ENCODE data around the gene CYGB.
"Not testable (repeated sequence)": the region's sequence is repeated elsewhere in the genome, so short reads cannot be mapped to it uniquely, and the experiment has no call there.

The CYGB gene

DNA sequence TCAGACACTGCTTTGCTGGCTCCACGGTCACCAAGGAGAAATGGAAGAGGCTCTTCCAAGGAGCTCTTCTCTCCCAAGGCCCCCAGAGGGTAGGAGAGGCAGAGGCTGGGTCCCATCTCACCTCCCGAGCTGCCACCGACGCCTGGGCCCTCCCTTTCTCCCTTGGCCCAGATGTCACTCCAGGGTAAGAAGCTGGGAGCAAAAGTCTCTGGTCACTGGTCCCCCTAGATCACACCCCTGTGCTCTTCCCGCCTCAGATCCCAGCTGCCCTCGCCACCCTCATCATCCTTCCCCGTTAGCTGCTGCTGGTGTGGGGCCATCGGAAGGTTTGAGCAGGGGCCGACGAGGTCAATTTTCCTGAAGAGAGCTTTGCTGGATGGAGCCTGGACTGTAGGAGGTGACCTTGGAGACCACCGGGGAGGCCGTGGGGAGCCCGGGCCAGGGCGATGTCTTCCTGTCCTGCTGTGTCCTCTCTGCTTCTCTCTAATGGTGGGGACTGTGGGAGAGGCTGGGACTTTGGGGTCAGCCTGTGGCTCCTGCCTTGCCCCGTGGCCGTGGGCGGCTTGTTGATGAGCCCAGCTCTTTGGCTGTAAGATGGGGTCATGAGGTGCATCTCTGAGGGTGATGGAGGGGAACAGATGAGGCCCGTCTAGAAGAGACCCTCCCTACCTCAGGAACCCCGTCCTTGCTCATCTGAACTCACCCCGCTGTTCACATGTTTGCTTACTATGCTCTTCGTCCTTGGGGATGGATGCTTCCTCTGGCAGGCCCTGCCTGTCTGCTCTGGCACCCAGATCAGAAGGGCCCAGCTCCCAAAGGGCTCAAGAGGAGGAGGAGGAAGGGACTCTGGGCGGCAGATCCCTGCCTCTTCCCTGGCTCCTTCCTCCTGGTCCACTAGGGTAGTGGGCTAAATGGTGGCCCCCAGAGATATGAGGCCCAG is 24.9 kb downstream of the CYGB start:
- Mint-ChIP-seq H3K36me3 (peaks cover 19% of the 10 kb centered on the region), H3K9me3 (no peaks in the 10 kb centered on the region), H3K4me3 (no peak overlapping the region), H3K4me1 (peaks cover 65% of the 10 kb centered on the region), H3K27ac (peak overlapping the region; percentile 88)
- ATAC-seq (no peak), DNase-seq (ENCODE audit: low spot score in 2 of 2) (no peak)

DNA sequence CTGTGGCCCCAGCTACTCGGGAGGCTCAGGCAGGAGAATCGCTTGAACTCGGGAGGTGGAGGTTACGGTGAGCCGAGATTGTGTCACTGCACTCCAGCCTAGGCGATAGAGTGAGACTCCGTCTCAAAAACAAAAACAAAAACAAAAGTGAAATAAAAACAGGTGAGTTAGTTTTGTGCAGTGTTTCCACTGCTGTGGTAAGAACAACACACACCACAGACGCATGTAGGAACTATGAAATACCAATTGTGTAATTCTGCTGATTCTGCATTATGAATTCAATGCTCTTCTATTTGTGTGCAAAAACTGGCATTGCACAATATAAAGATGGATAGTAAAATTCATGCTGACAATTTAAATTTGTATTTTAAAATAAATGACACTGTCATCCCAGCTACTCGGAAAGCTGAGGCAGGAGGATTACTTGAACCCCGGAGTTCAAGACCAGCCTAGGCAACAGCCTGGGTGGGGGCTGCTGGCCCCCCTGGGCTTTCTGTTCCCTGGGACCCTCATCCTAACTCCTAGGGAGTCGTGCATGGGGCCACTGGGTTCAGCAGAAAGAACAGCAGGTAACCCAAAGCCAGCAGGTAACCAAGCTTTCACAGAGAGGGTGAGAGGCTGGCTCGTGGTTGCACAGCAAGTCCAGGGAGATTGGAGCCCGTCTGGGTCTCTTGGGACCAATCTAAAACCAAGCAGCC is 25.7 kb downstream of the CYGB start:
- DNase-seq (ENCODE audit: low spot score in 2 of 2) (no peak), ATAC-seq (no peak)
- Mint-ChIP-seq H3K27ac (peak overlapping the region; percentile 88), H3K4me3 (no peak overlapping the region), H3K36me3 (peaks cover 21% of the 10 kb centered on the region), H3K9me3 (no peaks in the 10 kb centered on the region), H3K4me1 (peaks cover 67% of the 10 kb centered on the region)

DNA sequence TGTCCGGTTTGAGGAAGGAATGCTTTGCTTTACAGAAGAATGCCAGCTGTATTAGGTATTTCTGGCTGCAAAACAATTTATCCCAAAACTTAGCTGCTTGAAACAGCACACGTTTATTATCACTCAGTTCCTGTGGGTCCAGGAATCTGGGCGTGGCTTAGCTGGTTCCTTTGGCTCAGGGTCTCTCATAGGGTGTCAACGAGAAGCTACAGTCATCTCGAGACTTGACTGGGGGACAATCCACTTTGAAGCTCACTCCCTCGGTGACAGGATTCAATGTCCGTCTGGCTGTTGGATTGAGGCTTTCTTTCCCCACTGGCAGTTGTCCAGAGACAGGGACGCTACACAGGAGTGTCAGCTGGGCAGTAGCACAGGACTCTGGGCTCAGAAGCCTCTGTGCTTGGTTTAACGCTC is 26.7 kb downstream of the CYGB start:
- Mint-ChIP-seq H3K9me3 (no peaks in the 10 kb centered on the region), H3K4me1 (peaks cover 63% of the 10 kb centered on the region), H3K36me3 (peaks cover 18% of the 10 kb centered on the region), H3K27ac (peak overlapping the region; percentile 88), H3K4me3 (no peak overlapping the region)
- ATAC-seq (no peak), DNase-seq (ENCODE audit: low spot score in 2 of 2) (no peak)

- not testable (repeated sequence) for ATAC-seq; H3K36me3 Mint-ChIP-seq; DNase-seq (ENCODE audit: low spot score in 2 of 2); H3K4me3 Mint-ChIP-seq; H3K9me3 Mint-ChIP-seq
- peak overlapping the region; percentile 71 for H3K27ac Mint-ChIP-seq
- H3K4me1 Mint-ChIP-seq = peaks cover 43% of the 10 kb centered on the region
Measured at GRCh38 chr17:76508472-76509063, 28.9 kb downstream of the CYGB start.

DNA sequence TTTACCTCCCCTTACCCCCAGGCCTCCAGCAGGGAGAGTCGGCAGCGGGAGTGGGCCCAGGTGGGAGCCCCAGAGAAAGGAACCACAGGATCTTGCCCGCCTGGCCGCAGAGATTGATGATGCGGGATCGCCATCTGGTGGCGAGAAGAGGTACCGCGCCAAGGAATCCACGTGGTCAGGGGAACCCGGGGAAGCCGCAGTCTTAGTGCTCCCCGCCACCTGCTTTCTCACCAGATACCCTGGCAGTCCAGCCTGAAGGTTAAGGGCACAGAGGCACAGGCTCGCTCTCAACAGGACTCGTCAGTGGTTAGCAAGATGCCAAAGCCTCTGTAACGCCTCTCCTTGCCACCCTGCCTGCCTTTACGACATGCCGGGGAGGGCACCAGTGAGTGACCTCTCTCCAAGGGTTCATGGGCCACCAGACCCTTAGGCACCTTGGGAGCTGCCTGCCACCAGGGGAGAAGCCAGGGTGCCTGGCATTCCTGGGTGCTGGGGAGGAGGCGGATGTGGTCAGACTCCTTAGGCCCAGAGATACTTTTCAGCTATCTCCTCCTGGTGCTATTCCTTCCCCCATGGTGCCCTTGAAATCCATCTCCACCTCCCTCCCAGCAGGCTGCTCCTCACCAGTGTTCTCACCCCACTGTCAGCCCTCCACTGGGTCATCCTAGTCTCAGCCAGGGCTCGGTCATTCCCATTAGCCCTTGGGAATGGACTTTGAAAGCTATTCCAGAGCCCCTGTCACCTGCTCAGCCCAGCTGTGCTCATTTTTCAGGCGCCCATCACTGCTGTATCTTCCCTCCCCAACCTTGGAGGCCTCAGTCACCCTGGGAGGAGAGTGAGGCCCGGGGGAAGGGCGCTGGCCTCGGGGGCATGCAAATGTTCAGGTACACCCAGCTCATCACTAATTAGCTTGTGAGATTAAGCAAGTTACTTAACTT is 30.8 kb downstream of the CYGB start:
- ATAC-seq (peak; percentile 88), DNase-seq (ENCODE audit: low spot score in 2 of 2) (peak; percentile 97 to 98)
- Mint-ChIP-seq H3K9me3 (no peaks in the 10 kb centered on the region), H3K36me3 (peaks cover 8% of the 10 kb centered on the region), H3K27ac (peak overlapping the region; percentile 56), H3K4me1 (peaks cover 40% of the 10 kb centered on the region), H3K4me3 (no peak overlapping the region)

- H3K27ac Mint-ChIP-seq = peak overlapping the region; percentile 56
- no peak for ATAC-seq
- H3K9me3 Mint-ChIP-seq = no peaks in the 10 kb centered on the region
Measured at GRCh38 chr17:76504117-76504516, 33.4 kb downstream of the CYGB start.

DNA sequence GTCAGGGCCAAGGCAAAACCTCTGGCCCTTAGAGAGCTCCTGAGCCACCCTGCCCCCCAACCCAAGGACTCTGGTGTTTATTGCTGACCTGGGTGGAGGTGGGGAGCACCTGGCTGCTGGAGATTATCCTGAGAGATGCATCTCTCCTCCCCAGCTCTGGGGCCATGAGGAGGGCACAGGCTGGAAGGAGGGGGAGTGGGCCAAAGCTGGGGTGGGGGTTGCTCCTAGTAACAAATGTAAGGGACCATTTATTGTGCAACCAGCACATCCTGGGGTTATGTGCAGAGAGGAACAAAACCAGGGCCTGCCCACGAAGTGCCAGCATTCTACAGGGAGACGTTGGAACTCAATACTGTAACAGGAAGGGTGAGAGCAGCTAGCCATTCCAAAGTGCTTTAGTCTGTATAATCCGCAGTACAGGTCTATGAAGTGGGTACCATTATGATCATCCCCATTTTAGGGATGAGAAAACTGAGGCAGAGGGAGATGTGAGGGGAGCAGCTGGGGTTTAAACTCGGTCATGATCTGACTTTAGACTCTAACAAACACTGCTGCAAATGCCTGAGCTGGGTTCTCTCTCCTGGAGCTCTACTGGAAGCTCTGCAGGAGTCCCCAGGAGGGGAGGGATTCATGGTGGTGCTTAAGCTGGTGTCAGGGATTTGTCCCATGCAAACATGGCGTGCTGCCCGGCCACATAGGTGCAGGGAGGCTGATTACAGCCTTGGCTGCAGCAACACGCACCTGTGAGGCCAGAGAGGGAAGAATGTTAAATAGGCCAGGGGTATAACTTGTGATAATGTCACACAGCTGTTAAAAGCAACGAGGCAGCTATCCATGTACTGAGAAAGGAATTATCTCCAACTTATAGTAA is 34.9 kb downstream of the CYGB start:
- peak overlapping the region; percentile 97 for H3K27ac Mint-ChIP-seq
- H3K36me3 Mint-ChIP-seq = peaks cover 22% of the 10 kb centered on the region
- no peak for DNase-seq (ENCODE audit: low spot score in 2 of 2)
- peaks cover 57% of the 10 kb centered on the region for H3K4me1 Mint-ChIP-seq
- no peaks in the 10 kb centered on the region for H3K9me3 Mint-ChIP-seq
- H3K4me3 Mint-ChIP-seq = peak overlapping the region; percentile 91
- ATAC-seq = no peak

More at GRCh38 chr17:76504117-76504516, 33.4 kb downstream of the CYGB start:
- no peak overlapping the region for H3K4me3 Mint-ChIP-seq
- peaks cover 51% of the 10 kb centered on the region for H3K4me1 Mint-ChIP-seq
- peaks cover 13% of the 10 kb centered on the region for H3K36me3 Mint-ChIP-seq
- no peak for DNase-seq (ENCODE audit: low spot score in 2 of 2)

- Mint-ChIP-seq H3K27ac (peak overlapping the region; percentile 97), H3K9me3 (no peaks in the 10 kb centered on the region), H3K36me3 (peaks cover 28% of the 10 kb centered on the region), H3K4me3 (peak overlapping the region; percentile 91), H3K4me1 (peaks cover 60% of the 10 kb centered on the region)
- DNase-seq (ENCODE audit: low spot score in 2 of 2) (no peak), ATAC-seq (no peak)
Measured at GRCh38 chr17:76501827-76502307, 35.6 kb downstream of the CYGB start.

DNA sequence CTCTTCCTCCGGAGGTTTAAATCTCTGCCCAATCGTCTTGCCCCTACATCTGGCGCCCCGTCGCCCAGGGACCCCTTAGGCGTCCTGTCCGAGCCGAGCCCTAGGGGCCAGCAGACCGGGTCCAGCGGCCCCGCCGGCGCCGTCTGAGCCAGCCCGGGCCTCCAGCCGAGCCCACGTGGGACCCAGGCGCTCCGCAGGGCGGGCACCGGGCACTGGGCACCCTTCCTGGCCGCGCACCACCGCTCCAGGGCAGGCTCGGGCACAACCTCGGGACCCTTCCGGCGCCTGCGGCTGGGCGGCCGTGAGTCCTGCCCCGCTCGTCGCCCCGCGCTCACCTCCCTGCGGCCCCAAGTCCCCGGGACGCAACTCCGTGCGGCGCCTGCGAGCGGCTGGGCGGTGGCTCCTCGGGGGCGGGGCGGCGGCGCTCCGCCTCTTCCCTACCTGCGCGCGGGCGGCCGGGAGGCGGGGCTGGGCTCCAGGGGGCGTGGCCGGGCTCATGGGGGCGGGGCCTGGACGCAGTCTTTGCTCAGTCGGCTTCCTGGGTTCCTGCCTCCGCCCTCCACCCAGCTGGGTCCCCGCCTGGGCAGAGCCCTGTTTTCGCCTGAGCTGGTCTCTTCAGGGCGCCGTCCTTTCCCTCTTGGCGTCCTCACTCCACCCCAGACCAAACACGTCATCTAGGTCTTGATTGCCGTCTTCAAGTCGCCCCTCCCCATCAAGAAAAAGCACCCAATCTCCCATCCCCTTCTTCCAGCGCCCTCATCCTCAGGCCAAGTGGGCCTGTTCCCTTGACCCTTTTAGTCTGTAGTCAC is 36.3 kb downstream of the CYGB start, which contains the start of gene RHBDF2:
RHBDF2 (minus strand) TSS at position 406 of the 809 bp plus-strand sequence. CDS start 19,899 bp downstream, outside the sequence.
- DNase-seq (ENCODE audit: low spot score in 2 of 2) (peak; percentile 99), ATAC-seq (peak; percentile 83)
- Mint-ChIP-seq H3K9me3 (no peaks in the 10 kb centered on the region), H3K4me1 (peaks cover 61% of the 10 kb centered on the region), H3K36me3 (peaks cover 31% of the 10 kb centered on the region), H3K4me3 (peak within 1 kb of the TSS; percentile 91), H3K27ac (peak within 1 kb of the TSS; percentile 97)

DNA sequence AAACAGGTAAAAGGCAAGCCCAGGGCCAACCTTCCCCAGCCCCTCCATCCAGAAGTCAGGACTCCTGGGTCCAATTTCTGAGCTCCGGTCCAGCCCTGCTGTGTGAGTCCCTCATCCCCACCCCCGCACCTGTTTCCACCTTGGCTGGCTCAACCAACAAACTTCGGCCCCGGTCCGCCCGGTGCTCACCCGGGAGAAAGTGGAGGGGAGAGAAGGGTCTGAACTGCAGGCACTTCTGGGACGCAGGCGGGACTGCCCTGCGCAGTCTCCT is 36.8 kb downstream of the CYGB start:
- peak overlapping the region; percentile 91 for H3K4me3 Mint-ChIP-seq
- peaks cover 31% of the 10 kb centered on the region for H3K36me3 Mint-ChIP-seq
- DNase-seq (ENCODE audit: low spot score in 2 of 2) (no peak), ATAC-seq (peak; percentile 37)
- peaks cover 66% of the 10 kb centered on the region for H3K4me1 Mint-ChIP-seq
- no peaks in the 10 kb centered on the region for H3K9me3 Mint-ChIP-seq
- H3K27ac Mint-ChIP-seq = peak overlapping the region; percentile 97

DNA sequence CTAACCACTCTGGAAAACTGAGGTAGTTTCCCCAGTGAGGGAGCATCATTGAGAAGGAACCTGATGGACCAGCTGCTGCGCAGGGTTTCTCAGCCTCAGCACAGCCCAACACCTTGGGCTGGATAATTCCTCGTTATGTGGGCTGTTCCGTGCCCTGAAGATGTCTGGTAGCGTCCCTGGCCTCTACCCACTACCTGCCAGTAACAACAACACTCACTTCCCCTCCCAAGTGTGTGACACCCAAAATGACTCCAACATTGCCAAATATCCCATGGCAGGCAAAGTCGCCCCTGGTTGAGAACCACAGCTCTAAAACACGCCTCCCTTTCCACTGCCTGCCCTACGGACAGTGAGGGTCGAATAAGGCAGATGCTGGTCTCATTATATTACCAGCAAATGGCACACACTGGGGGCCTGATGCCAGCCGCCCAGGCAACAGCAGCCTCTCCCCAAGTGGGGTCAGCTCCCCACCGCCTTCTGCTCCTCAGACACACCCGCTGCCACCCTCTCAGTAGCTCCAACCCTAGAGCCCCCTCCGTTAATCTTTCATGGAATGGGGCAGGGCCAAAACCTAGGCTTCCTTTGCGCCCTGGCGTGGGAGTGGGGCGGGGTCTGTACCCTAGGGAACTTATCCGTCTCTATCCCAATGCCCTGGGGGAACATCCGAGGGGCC is 37.3 kb downstream of the CYGB start:
- Mint-ChIP-seq H3K27ac (peak overlapping the region; percentile 97), H3K4me1 (peaks cover 71% of the 10 kb centered on the region), H3K9me3 (no peaks in the 10 kb centered on the region), H3K36me3 (peaks cover 31% of the 10 kb centered on the region), H3K4me3 (peak overlapping the region; percentile 91)
- ATAC-seq (no peak), DNase-seq (ENCODE audit: low spot score in 2 of 2) (no peak)

- peaks cover 31% of the 10 kb centered on the region for H3K36me3 Mint-ChIP-seq
- H3K4me1 Mint-ChIP-seq = peaks cover 75% of the 10 kb centered on the region
- H3K9me3 Mint-ChIP-seq = no peaks in the 10 kb centered on the region
- DNase-seq (ENCODE audit: low spot score in 2 of 2) (no peak), ATAC-seq (no peak)
- H3K4me3 Mint-ChIP-seq = peak overlapping the region; percentile 91
- peak overlapping the region; percentile 85 for H3K27ac Mint-ChIP-seq
Measured at GRCh38 chr17:76499267-76499667, 38.2 kb downstream of the CYGB start.

- ATAC-seq (no peak), DNase-seq (ENCODE audit: low spot score in 2 of 2) (no peak)
- Mint-ChIP-seq H3K4me1 (peaks cover 78% of the 10 kb centered on the region), H3K9me3 (no peaks in the 10 kb centered on the region), H3K36me3 (peaks cover 31% of the 10 kb centered on the region), H3K4me3 (peak overlapping the region; percentile 91), H3K27ac (peak overlapping the region; percentile 85)
Measured at GRCh38 chr17:76498876-76499251, 38.6 kb downstream of the CYGB start.
